RKO (cell line): ENCODE measurements around the gene THNSL1.

Experiments used
- DNase-seq: peaks from one replicate; pipeline ENCODE4 v3.0.0-alpha.2; 2016; ENCODE audit warnings: low spot score

THNSL1 gene

DNA sequence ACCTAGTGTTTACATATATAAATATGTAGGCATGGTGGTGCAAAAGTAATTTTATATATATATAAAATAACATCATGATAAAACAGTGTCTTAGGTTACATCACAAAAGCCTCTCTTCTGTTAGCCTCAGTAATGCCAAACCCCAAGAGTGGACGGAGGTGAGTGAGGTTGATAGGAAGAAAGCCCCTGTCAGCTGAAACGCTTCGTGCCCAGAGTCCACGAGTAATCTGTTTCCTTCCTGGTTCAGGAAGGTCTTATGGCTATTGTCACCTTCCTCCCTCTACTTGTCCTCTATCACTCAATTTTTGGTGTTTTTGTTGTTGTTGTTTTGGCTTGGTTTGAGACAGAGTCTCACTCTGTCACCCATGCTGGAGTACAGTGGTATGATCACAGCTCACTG is 41.5 kb downstream of the THNSL1 start:
- DNase-seq: no peak

DNA sequence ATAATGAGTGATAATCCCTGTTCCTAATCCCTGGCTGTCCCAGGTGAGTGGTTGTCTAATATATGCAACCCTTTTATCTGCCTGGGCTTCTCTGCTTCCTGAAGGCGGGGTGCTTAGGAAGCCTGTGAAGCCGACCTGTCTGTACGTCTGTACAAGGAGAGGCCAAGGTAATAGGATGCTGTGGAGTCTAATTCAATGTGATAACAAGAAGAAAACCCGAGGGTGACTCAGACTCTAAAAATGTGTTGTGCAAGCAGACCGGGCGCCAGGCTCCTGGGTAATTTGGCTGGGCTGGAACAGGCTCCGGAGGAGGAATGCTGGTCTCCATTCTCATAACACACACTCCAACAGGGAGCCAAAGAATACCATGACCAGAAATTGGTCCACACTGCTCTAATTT is 43.6 kb downstream of the THNSL1 start:
- DNase-seq: peak; percentile 65

DNA sequence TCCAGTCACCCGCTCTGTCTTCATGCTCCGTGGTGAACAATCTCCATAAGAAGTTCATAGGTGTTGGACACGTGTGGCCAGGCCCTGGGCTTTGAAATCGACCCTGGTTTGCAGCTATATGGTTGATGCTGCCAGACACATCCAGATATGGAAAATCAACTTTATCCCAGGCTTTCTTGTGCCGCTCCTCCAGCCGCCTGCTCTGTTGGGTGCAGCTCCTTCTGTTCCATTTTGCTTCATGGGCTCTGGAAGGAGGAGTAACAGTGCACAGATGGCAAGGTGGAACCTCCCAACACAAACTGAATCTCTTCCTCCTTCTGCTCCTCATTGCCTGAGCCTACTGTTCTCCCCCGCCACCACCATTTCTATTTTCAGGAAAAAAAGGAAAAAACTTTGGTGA is 44.7 kb downstream of the THNSL1 start:
- no peak for DNase-seq

DNA sequence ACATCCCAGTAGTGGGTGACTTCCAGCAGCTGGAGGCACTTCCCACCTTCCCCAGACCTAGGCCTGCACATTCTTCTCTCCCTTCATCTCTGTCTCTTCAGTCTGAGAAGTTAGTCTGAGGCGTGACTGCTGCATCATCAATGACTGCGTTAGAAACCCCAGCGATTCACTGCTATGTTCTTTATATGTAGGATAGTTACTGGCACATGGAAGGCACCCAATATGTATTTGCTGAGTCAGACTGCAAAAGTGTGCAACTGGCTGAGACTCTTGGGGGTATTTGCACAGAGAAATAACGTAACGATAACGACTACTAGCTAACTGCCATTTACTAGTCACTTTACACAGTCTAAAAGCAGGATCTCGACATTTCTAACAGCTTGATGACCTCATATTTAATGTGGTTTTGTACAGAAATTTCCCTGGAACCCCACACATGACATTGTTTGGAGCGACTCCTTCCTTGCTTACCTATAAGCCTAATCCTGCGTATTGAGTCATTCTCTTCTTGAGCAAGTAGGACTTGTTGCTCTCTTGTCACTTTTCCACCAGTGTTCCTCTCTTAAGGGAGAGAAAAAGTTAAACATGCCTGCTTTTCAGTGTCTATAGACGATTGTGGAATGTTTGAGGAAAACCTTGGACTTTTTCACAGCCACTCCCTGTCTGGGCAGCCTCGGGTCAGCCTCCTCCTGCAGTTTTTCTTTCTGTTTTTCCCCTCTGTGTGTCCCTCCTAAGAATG is 45.5 kb downstream of the THNSL1 start:
- peak; percentile 47 for DNase-seq

DNA sequence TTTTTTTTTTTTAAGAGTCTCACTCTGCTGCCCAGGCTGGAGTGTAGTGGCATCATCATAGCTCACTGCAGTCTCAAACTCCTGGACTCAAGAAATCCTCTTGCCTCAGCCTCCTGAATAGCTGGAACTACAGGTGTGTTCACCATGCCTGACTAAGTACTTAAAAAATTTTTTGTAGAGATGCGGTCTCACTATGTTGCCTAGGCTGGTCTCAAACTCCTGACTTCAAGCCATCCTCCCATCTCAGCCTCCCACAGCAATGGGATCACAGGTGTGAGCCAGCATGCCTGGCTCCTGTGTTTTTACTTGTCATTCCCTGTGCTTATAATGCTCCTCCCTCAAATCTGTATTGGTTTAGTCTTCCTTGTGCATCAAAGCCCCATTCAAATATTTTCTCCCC is 46.7 kb downstream of the THNSL1 start:
- no peak for DNase-seq

DNA sequence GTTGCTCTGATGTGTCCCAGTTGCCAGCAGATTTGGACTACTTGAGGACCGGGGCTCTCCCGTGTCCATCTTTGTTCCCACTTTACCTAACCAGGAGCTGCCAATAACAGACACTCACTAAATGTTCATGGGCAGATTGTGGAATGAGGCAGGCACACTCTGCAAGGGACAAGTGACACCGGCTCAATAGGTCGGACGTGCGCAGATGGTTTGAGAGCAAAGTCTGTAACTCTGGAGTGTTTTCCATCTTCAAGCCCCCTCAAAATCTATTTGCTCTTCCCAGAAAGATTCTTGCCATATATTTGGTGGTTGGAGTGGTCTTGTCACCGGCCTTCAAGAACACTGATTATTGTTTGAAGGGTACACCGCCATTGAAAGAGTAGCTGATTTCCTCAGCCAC is 47.2 kb downstream of the THNSL1 start:
- DNase-seq: no peak

DNA sequence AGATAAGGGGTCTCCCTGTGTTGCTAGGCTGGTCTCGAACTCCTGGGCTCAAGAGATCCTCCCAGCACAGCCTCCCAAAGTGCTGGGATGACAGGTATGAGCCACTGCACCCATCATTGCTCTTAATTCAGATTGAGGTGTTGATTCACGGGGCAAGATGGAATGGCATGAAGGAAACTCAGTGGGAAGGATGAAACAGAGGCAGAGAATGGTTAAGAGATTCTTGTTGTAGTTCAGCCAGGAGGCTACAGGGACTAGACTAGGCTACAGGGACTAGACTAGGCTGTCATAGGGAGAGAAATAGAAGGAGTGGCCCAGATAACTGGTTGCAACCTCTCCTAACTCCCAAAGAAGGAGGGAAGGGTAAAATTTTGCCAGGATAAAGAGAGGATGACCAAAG is 48.0 kb downstream of the THNSL1 start:
- no peak for DNase-seq

DNA sequence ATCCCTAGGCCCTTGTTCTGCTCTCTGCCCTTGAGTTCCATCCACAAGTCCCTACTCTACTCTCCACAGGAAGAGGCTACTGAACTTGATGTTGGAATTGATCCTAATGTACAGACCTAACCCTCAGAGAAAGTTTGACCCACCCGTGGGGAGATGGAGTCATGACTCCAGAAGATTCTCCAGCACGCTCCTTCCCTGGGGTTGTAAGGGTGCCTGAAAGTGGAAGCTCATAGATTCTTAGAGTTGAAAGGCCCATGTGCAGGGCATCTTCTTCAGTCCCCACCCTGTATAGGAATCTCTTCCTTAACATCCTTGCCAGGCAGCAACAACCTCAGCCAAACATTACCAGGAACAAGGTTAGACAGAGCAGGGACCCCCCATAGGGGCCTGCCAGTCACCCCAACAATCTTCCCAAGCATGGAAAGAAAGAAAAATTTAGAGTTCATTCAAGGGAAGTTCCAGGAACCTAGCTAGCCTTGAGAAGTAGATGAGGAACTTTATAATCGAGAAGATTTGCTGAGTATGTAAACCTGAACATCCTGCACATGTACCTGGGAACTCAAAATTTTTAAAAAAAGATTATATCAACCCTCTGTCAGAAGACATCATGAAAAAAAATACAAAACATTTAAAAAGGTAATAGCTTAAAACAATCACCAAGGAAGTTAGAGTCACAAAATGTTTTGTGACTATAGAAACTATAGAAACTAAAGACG is 49.5 kb downstream of the THNSL1 start:
- no peak for DNase-seq

DNA sequence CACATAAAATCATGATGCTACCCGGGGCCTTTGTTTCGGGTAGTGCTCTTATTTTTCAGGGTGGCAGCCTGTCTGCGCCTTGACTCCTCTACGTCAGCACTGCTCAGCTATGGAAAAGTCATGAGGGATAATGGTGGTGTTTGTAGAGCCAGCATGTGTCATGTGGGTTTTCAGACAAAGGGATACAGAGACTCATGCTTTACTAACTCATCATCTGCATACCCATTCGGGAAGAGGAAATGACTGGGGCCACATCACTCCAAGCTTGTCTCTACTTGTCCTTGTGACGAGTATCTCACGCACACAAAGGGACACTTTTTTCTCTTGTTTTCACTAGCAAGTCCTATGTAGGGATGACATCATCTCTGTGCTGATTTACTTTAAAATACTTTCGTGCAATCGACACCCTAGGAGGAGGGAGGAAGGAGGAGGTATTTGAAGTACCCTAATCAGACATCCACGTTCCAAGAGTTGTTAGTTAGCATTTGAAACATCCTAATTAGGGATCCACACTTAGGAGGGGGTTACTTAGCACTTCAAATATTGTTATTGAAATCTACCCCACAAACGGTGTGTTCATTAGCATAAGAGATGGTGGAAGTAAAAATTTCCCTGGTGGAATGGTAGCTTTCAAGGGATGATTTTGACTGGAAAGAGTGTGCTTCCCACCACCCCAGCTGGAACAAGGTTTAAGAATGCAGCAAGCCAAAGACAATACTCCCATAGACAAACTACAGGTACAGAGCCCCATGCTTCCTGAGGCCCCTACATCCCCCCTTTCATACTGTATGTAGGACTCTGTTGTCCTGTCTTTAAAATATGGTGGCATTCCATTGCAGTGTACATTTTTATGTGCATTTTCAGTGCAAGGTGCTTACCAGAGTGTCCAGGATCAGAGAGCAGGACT is 52.0 kb downstream of the THNSL1 start:
- peak; percentile 87 for DNase-seq

DNA sequence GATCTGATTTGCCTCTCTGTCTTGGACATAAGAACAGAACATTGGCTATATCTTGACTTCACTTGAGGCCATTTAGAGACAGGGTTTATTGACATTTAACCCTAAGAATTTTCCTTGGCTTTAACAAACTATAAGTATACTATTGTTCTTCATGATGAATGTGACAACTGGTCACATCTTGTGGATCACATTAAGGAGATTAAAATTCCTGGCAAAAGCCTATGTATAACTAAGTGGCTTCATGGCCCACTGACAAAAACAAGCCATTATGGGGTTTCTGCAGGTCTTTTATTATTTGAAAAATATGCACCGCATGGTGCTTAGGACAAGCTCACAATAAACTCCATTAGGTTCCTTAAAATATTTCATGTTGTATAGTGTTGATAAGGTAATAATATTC is 54.8 kb downstream of the THNSL1 start:
- no peak for DNase-seq

DNA sequence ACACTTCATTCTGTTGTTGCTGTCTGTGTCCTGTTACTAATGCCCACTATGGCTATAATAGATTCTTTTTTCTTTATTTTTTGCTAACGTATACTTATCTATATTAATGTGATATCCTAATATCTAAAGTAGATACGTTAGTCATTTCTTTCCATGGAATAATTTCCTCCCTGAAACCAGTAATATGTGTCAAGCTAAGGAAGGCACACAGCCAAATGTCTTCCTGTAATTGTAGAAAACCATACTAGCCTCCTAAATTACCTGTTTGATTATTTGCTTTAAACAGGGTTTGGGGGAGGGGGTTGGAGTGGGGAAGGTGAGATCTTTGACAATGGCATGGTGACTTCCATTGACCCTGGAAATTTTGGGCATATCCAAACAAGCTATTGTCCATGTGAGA is 56.4 kb downstream of the THNSL1 start:
- no peak for DNase-seq

DNA sequence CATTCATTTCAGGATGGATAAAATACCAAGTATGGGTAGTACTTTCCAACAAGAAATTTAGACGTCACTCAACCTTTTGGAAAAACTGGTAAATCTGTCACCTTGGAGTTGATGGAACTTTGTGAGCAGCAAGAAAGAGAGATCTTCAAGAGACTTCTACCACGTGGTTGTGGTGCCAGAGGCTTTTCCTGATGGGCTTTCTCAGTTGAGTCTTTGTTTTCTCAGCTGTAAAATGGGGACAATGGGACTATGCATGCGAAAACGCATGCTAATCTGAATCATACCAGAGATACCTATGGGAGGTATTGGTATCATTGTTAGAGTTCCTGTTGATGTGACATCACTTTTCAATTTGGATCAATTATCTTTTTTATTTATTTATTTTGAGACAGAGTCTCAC is 59.4 kb downstream of the THNSL1 start:
- DNase-seq: no peak
